Activated T-helper 2 cell treated with anti-CD3 and anti-CD28 coated beads, Interferon-gamma antibody, Interleukin-2, Interleukin-4, amounts not matched to agents 10 μg/mL and 5 μg/mL and 100 μg/mL, durations not matched to agents 14 hours and 24 hours and 36 hours (primary cell): Measurements from ENCODE around the gene ADAMTS9. TPM values are rescaled to one million over a fixed set of nuclear protein-coding genes. Genes with fewer than 3 reads are reported as not detected.

Source experiments
- DNase-seq: peaks from one replicate; pipeline ENCODE4 v3.0.0; 2021; ENCODE audit warnings: low spot score
- H3K27ac Mint-ChIP-seq: one replicate; pipeline ENCODE4 v1.8.0; 2021; ENCODE audit warnings: mixed read lengths
- H3K27me3 Mint-ChIP-seq: one replicate; pipeline ENCODE4 v1.8.0; 2021; ENCODE audit warnings: low read depth, mixed read lengths
- H3K36me3 Mint-ChIP-seq: one replicate; pipeline ENCODE4 v1.8.0; 2021; ENCODE audit warnings: low read depth, mixed read lengths
- H3K4me1 Mint-ChIP-seq: one replicate; pipeline ENCODE4 v1.8.0; 2021; ENCODE audit warnings: low read depth, mixed read lengths
- H3K4me3 Mint-ChIP-seq: one replicate; pipeline ENCODE4 v1.8.0; 2021; ENCODE audit warnings: low read depth, mild to moderate bottlenecking, moderate library complexity, mixed read lengths
- H3K9me3 Mint-ChIP-seq: one replicate; pipeline ENCODE4 v1.8.0; 2021; ENCODE audit warnings: mixed read lengths
- intact Hi-C: fragments of 100-400 bp; cut with micrococcal nuclease; formaldehyde crosslinking; loops from one replicate; pipeline ENCODE4 v1.15.1; 2023
- total RNA-seq: library from RNA; stranded (reverse); gene quantifications from 2 replicates; pipeline ENCODE4 v1.2.3, GENCODE V29; 2022

Gene ADAMTS9
- total RNA-seq, 1 donor from 2014 or later, result not detected

DNA sequence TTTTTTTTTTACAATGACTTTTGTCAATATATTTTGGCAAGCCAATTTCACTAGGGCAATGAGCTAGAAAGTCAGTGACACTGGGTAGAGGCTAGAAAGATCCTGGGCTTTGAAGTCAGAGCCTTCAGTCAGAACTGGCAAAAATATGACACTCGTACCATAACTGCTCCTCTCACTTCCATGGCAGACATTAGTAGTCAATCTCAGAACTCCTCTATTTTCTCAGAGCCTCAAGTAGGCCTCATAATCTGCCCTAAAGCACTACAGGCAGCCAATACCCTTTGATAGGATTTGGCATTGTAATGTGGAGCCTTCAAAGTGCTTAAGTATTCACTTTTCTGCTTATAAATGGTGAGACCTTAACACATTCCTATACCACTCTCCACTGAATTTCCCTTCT, 67.8 kb downstream of the ADAMTS9 start:
- no peak overlapping the region for H3K27ac Mint-ChIP-seq
- DNase-seq, result no peak

DNA sequence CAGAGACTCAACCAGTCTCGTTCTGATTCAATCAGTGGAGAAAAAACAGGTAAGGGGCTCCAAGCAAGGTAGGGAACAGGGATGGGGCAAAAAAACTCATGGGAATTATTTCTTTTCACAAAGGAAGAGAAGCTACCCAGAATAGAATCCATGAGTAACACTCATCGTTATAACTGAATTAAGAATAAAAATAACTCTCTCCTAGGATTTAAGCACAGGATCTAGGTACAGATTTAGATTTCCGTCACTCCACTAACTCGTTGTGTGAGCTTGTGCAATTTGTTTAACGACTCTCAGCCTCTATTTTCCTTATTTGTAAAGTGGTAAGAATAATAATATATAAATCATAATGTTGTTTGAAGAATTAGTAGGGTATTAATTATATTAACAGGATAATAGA, 68.6 kb downstream of the ADAMTS9 start:
- H3K27ac Mint-ChIP-seq, result no peak overlapping the region
- no peaks in the 10 kb centered on the region for H3K36me3 Mint-ChIP-seq
- H3K4me3 Mint-ChIP-seq, result no peak overlapping the region
- intact Hi-C loops, result no loop called here
- no peak for DNase-seq
- no peaks in the 10 kb centered on the region for H3K4me1 Mint-ChIP-seq
- no peaks in the 10 kb centered on the region for H3K9me3 Mint-ChIP-seq
- H3K27me3 Mint-ChIP-seq, result no peaks in the 10 kb centered on the region

More for the DNA sequence above, 67.8 kb downstream of the ADAMTS9 start:
- no peaks in the 10 kb centered on the region for H3K4me1 Mint-ChIP-seq
- H3K27me3 Mint-ChIP-seq, result no peaks in the 10 kb centered on the region
- no peaks in the 10 kb centered on the region for H3K36me3 Mint-ChIP-seq
- H3K9me3 Mint-ChIP-seq, result no peaks in the 10 kb centered on the region
- no peak overlapping the region for H3K4me3 Mint-ChIP-seq
- intact Hi-C loops, result no loop called here

DNA sequence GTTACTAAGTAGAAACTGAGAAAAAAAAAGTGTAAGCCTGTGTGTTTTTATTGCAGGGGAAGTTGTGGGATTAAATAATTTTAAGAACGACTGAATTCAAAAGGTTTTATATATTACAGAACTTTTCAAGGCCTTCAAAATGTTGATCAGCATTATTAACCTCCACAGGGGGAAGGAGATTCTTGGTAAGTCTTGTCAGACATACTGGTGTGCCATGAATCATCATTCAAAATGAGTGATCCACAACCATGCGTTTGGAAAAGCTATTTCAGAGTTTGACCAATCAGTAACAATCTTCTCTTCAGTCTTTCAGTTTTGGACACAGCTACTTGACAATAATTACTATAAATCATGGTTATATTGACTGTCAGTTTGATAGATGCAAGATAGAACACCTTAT, 70.2 kb downstream of the ADAMTS9 start:
- Mint-ChIP-seq H3K4me1 (no peaks in the 10 kb centered on the region), H3K9me3 (no peaks in the 10 kb centered on the region), H3K36me3 (no peaks in the 10 kb centered on the region), H3K4me3 (no peak overlapping the region), H3K27ac (no peak overlapping the region), H3K27me3 (no peaks in the 10 kb centered on the region)
- intact Hi-C loops, result no loop called here
- DNase-seq, result no peak

DNA sequence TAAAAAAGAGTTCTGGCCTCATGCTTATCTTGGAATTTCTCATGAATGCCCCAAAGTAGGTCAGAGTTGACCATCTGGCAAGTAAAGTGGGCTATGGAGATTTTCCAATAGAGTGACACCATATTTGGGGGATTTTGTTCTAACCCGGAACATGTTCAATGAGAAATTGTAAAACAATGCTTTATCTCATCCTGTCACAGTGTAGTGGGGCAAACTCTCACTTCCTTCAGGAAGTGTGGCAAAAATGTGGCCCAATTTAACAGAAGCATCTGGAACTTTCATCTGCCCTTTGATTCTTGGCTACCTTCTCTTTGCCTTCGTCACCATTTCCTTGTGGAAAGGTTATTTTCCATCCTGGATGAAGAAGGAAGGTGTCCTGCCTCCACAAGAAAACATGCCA, 70.8 kb downstream of the ADAMTS9 start:
- intact Hi-C loops, result no loop called here
- no peak overlapping the region for H3K4me3 Mint-ChIP-seq

DNA sequence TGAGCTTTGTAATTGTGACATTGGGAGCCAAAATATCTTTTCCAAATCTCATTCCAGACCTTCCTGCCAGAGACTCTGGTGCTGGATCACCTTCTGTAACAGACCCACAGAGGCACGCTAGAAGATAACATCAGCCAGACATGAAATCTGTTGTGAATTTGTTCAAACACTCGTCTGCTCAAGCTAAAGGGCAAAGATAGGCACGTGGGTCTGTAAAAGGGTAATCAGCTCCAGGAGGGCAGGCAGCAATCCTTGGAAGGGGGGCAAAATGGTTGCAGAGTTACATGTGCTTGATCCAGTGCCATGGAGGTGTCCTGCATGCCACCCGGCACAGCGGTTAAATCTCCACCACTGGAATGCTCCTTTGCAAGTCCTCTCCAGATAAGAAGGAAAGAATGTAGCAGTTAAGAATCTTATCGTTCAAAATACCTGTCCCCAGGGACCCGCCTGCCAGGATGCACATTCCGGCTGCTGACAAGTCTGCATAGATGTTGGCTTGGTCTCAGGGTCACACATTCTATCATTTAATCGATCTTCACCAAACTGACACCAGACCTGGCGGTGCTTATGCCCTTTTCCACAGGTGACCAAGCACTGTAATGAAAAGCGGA, 74.8 kb downstream of the ADAMTS9 start:
- H3K36me3 Mint-ChIP-seq, result no peaks in the 10 kb centered on the region
- no peaks in the 10 kb centered on the region for H3K4me1 Mint-ChIP-seq
- intact Hi-C loops, result no loop called here

More for the DNA sequence above, 70.8 kb downstream of the ADAMTS9 start:
- H3K27ac Mint-ChIP-seq, result no peak overlapping the region
- no peak for DNase-seq
- H3K27me3 Mint-ChIP-seq, result no peaks in the 10 kb centered on the region
- H3K36me3 Mint-ChIP-seq, result no peaks in the 10 kb centered on the region
- no peaks in the 10 kb centered on the region for H3K9me3 Mint-ChIP-seq
- no peaks in the 10 kb centered on the region for H3K4me1 Mint-ChIP-seq

DNA sequence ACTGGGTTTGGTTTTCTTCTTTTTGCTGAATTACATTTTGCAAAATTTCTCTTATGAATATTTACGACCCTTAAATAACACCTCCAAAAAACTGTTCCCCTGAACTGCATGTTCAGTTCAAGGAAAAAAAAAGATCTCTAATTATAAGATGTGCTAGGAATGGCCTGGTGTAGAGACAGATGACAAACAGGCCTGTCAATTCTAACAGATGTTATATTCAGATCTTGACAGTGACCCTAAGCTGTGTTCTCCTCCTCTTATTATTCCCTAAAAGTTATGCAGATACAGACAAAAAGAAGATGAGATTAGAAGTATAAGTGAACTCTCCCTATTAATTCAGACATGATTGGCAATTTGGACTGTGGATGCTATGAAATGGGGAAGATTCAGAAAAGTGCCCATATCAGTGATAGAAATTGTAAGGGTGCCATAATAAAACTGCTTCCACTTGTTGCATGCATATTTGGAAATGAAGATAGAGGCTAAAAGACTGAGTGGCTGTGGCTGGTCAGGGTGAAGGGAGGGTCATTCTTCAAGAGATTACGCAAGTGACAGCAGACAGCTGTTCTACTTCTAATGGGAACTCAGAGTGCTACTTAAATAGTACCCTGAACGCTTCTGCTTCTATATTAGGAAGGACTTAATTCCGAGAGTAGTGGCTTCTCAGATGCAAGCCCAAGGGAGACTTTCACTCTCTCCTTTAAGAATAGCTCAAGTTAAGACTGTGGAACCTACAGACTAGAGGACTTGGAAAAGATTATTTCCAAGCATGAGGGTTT, 75.5 kb downstream of the ADAMTS9 start:
- Mint-ChIP-seq H3K27ac (no peak overlapping the region), H3K9me3 (no peaks in the 10 kb centered on the region), H3K4me1 (no peaks in the 10 kb centered on the region), H3K36me3 (no peaks in the 10 kb centered on the region), H3K27me3 (no peaks in the 10 kb centered on the region), H3K4me3 (no peak overlapping the region)
- intact Hi-C loops, result no loop called here
- no peak for DNase-seq

More for the DNA sequence above, 74.8 kb downstream of the ADAMTS9 start:
- H3K27ac Mint-ChIP-seq, result no peak overlapping the region
- H3K27me3 Mint-ChIP-seq, result no peaks in the 10 kb centered on the region
- no peak overlapping the region for H3K4me3 Mint-ChIP-seq
- H3K9me3 Mint-ChIP-seq, result no peaks in the 10 kb centered on the region
- DNase-seq, result no peak

DNA sequence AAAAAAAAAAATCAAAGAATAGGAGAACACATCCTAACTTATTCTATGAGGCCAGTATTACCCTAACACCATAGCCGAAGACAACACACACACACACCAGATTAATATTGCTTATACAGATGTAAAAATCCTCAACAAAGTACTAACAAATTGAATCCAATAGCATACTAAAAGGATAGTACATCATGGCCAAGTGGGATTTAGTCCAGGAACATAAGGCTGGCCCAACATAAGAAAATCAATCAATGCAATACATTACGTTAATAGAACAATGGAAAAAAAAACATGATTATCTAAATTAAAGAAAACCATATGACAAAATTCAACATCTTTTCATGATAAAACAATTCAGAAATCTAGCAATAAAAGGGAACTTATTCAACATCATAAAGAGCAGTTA, 79.1 kb downstream of the ADAMTS9 start:
- no peaks in the 10 kb centered on the region for H3K4me1 Mint-ChIP-seq
- H3K27ac Mint-ChIP-seq, result no peak overlapping the region
- DNase-seq, result no peak
- no peaks in the 10 kb centered on the region for H3K9me3 Mint-ChIP-seq
- H3K36me3 Mint-ChIP-seq, result no peaks in the 10 kb centered on the region
- intact Hi-C loops, result no loop called here
- H3K27me3 Mint-ChIP-seq, result no peaks in the 10 kb centered on the region
- no peak overlapping the region for H3K4me3 Mint-ChIP-seq

DNA sequence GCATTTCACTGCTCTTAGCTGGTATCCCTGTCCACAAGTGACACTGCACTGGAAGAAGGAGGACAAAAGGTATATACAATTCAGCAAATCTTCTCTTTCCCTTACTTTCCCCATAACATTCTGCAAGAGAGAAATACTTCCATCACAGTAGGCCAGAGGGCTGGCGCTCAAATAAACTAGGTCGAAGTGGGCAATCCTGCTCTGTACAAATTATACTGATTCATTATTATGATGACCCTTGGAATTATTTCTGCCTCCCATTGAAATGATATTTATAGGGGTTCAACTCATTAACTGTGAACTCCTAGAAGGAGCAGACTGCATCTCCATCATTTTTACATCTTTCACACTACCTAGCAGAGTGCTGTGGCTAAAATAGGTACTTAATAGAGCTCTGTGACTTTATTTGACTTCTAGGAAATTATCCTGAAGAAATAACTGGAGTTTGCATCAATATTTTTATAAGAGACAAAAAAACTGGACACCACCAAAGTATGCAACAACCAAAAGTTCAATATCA, 80.7 kb downstream of the ADAMTS9 start:
- Mint-ChIP-seq H3K9me3 (no peaks in the 10 kb centered on the region), H3K27me3 (no peaks in the 10 kb centered on the region), H3K4me3 (no peak overlapping the region), H3K27ac (no peak overlapping the region), H3K4me1 (no peaks in the 10 kb centered on the region), H3K36me3 (no peaks in the 10 kb centered on the region)
- no peak for DNase-seq
- intact Hi-C loops, result no loop called here

DNA sequence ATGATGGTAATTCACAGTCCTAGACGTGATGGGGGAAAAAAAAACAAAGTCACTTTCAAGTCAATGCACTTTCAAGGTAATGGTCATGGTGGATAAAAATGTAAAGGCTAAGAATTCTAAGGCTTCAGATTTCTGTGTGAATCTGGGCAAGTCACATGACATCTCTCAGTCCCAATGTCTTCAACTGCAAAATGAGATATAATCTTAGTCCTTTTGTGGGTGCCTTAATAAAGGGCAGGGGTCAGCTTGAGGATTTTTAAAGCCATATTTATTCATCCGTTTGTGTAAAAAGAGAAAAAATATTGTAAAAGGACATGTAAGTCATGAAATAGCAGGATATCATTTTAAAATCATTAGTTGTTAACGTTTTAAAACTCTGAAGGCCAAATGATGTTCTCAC, 83.5 kb downstream of the ADAMTS9 start:
- Mint-ChIP-seq H3K4me3 (no peak overlapping the region), H3K36me3 (no peaks in the 10 kb centered on the region), H3K27me3 (no peaks in the 10 kb centered on the region), H3K9me3 (no peaks in the 10 kb centered on the region), H3K4me1 (no peaks in the 10 kb centered on the region), H3K27ac (no peak overlapping the region)
- no peak for DNase-seq
- intact Hi-C loops, result no loop called here

DNA sequence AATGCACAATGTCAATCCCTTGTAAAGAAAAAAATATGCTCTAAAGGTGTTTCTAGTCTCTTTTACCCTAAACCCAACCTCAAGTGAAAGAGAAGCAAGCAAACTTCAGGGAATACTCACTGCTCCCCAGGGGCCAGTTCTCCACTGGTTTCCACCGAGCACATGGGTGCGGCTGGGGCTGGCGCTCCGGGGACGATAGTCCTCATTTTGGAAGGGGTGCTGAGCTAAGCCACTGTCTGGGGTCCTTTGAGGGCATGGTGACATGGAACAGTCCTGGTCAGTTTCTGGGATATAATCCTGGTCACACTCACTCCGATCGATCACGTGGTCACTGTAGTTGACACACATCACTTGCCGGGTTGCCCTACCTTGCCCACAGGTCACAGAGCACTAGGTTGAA, 86.0 kb downstream of the ADAMTS9 start:
- Mint-ChIP-seq H3K9me3 (no peaks in the 10 kb centered on the region), H3K27ac (no peak overlapping the region), H3K4me3 (no peak overlapping the region), H3K36me3 (no peaks in the 10 kb centered on the region), H3K27me3 (no peaks in the 10 kb centered on the region), H3K4me1 (no peaks in the 10 kb centered on the region)
- DNase-seq, result no peak
- intact Hi-C loops, result no loop called here

DNA sequence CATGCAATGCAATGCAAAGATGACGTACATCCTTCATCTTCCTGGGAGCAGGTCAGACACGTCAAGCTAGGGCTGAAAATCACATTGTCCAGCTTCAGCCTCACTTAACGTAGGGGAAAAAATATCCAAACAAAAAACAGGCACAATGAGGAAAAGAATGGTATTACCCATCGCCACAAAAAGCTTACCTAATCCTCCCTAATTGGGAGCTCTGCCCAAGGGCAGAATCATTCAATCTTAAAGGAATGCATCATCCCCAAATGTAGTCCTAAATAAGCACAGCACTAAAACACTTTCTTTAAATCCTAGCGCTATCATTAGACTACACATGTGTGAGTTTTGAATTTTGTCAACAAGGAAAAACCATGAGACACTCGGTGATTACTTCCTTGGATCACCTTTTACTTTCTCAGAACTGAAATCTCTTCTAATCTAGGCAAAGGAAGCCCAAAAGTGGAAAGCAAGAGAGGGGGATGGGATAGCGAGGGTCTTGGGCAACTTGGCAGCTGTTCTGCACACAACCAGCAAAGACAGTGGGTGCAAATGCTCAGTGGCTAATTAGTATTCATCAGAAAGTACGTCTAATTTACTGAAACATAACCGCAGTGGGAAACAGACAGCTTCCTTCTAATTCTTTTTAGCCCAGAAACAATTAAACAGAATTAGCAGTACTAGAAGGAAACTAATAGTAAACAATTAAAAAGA, 87.4 kb downstream of the ADAMTS9 start:
- intact Hi-C loops, result no loop called here
- no peak overlapping the region for H3K27ac Mint-ChIP-seq
- no peaks in the 10 kb centered on the region for H3K36me3 Mint-ChIP-seq
- H3K27me3 Mint-ChIP-seq, result no peaks in the 10 kb centered on the region
- no peaks in the 10 kb centered on the region for H3K9me3 Mint-ChIP-seq
- DNase-seq, result no peak
- H3K4me1 Mint-ChIP-seq, result no peaks in the 10 kb centered on the region
- H3K4me3 Mint-ChIP-seq, result no peak overlapping the region

DNA sequence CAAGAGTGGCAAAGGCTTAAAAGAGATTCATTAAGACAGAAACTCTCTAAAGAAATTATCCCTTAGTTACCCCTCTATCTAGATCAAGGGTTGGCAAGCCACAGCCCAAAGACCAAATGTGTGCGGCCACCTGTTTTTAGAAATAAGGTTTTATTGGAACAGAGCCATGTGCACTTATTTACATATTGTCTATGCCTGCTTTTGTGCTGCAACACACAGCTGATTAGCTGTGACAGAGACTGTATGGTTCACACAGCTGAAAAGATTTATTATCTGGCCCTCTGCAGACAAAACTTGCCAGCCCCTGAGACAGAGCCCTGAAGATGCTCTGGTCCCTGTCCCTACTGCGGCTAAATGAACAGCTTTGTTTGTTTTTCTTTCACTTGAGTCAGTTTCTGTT, 88.1 kb downstream of the ADAMTS9 start:
- Mint-ChIP-seq H3K9me3 (no peaks in the 10 kb centered on the region), H3K27me3 (no peaks in the 10 kb centered on the region), H3K4me1 (no peaks in the 10 kb centered on the region), H3K36me3 (no peaks in the 10 kb centered on the region), H3K4me3 (no peak overlapping the region), H3K27ac (no peak overlapping the region)
- intact Hi-C loops, result no loop called here
- DNase-seq, result no peak

DNA sequence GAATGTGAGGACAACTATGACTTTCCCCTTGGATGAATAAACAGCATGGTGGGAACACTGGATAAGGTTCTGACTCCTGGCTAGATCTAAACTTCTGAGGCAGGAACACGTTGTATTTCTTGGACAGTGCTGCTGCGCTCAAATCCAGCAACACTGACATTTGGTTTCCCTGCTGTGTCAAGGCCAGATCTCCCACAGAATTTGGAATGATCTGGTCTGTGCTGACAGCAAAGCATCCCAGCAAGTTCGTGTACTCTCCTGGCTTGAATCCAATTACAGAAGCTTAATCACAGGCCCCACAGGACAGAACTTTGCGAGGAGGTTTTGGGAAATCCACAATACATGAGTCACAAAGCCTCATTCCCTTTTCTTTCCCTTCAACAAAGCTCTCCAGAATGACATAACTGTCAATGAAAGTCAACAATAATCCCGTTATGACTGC, 92.5 kb downstream of the ADAMTS9 start:
- Mint-ChIP-seq H3K27me3 (no peaks in the 10 kb centered on the region), H3K9me3 (no peaks in the 10 kb centered on the region), H3K36me3 (no peaks in the 10 kb centered on the region), H3K27ac (no peak overlapping the region), H3K4me3 (no peak overlapping the region), H3K4me1 (no peaks in the 10 kb centered on the region)
- no peak for DNase-seq
- intact Hi-C loops, result no loop called here
